ENCODE results near the gene LAMC3.

- TF ChIP-seq CTCF (conservative IDR thresholded peaks at IDR 0.05; ENCODE audit: low read depth, low read length) = no peak
- no peak for TF ChIP-seq EZH2 (IDR thresholded peaks at IDR 0.05; ENCODE audit: low read length, unreplicated experiment)
- no peak for TF ChIP-seq EZH2phosphoT487 (IDR thresholded peaks at IDR 0.05; ENCODE audit: borderline replicate concordance, low read length)
Observed at GRCh38 chr9:131051592-131052517, 42.9 kb downstream of the LAMC3 start.
